Loucy (cell line): ENCODE results near the gene TSPO.

Source experiments
- H2AFZ ChIP-seq: fragments of 200-600 bp; sonication (generic); 2 replicates; pipeline ENCODE4 v1.6.0; 2016; ENCODE audit warnings: antibody characterized with exemption, mild to moderate bottlenecking, low read length, moderate library complexity
- H3F3A ChIP-seq: fragments of 200-600 bp; 2 replicates; pipeline ENCODE4 v1.6.0; 2016; ENCODE audit warnings: antibody characterized with exemption, low read depth, mild to moderate bottlenecking
- H3K27me3 ChIP-seq: fragments of 200-600 bp; sonication (generic); 2 replicates; pipeline ENCODE4 v1.6.1; 2014; ENCODE audit warnings: low read length, mild to moderate bottlenecking; ENCODE audit not compliant: insufficient read depth, poor library complexity, severe bottlenecking
- H3K36me3 ChIP-seq: fragments of 200-600 bp; sonication (generic); 2 replicates; pipeline ENCODE4 v1.6.1; 2016; ENCODE audit warnings: low read length; ENCODE audit not compliant: insufficient read depth
- H3K4me1 ChIP-seq: fragments of 200-600 bp; sonication (generic); 2 replicates; pipeline ENCODE4 v1.5.1; 2014; ENCODE audit warnings: low read length, mild to moderate bottlenecking; ENCODE audit not compliant: insufficient read depth, poor library complexity, severe bottlenecking
- H3K4me2 ChIP-seq: fragments of 200-600 bp; sonication (generic); 2 replicates; pipeline ENCODE4 v1.6.0; 2014; ENCODE audit warnings: antibody characterized with exemption, low read length, low read depth, mild to moderate bottlenecking; ENCODE audit not compliant: poor library complexity, severe bottlenecking
- H3K4me3 ChIP-seq: fragments of 200-600 bp; sonication (generic); 2 replicates; pipeline ENCODE4 v1.5.1; 2014; ENCODE audit warnings: low read length, mild to moderate bottlenecking, mixed read lengths; ENCODE audit not compliant: poor library complexity, severe bottlenecking
- H3K79me2 ChIP-seq: fragments of 200-600 bp; sonication (generic); 2 replicates; pipeline ENCODE4 v1.6.1; 2014; ENCODE audit warnings: low read length; ENCODE audit not compliant: insufficient read depth
- H3K9ac ChIP-seq: fragments of 200-600 bp; sonication (generic); 2 replicates; pipeline ENCODE4 v1.6.0; 2014; ENCODE audit warnings: mild to moderate bottlenecking, low read depth, low read length, moderate library complexity; ENCODE audit not compliant: poor library complexity, severe bottlenecking
- H3K9me2 ChIP-seq: fragments of 200-600 bp; sonication (generic); replicated peaks from 2 replicates; pipeline ENCODE4 v1.6.1; 2016; ENCODE audit warnings: low read depth, low read length, mixed read lengths
- H3K9me3 ChIP-seq: fragments of 200-600 bp; sonication (generic); 2 replicates; pipeline ENCODE4 v1.6.1; 2014; ENCODE audit warnings: mild to moderate bottlenecking, antibody characterized with exemption, low read length, low read depth; ENCODE audit not compliant: insufficient read depth
- H4K20me1 ChIP-seq: fragments of 200-600 bp; sonication (generic); 2 replicates; pipeline ENCODE4 v1.6.0; 2014; ENCODE audit warnings: antibody characterized with exemption, low read length, mild to moderate bottlenecking; ENCODE audit not compliant: insufficient read depth, poor library complexity, severe bottlenecking
- CTCF ChIP-seq: fragments of 200-600 bp; sonication (generic); conservative IDR thresholded peaks from 2 replicates; pipeline ENCODE4 v1.5.1; 2014; ENCODE audit warnings: mild to moderate bottlenecking, antibody characterized with exemption, low read length
- EZH2phosphoT487 ChIP-seq: fragments of 200-600 bp; IDR thresholded peaks from 2 replicates; pipeline ENCODE4 v1.6.1; 2018; ENCODE audit warnings: antibody characterized with exemption, mild to moderate bottlenecking, moderate library complexity, borderline replicate concordance

TSPO gene

GRCh38 chr22:43109511-43109910 is 41.8 kb upstream of the TSPO start:
- no peak overlapping the region for H3K4me2 ChIP-seq
- peaks cover 11% of the 10 kb centered on the region for H3K4me1 ChIP-seq
- H3K27me3 ChIP-seq = peaks cover 6% of the 10 kb centered on the region

DNA sequence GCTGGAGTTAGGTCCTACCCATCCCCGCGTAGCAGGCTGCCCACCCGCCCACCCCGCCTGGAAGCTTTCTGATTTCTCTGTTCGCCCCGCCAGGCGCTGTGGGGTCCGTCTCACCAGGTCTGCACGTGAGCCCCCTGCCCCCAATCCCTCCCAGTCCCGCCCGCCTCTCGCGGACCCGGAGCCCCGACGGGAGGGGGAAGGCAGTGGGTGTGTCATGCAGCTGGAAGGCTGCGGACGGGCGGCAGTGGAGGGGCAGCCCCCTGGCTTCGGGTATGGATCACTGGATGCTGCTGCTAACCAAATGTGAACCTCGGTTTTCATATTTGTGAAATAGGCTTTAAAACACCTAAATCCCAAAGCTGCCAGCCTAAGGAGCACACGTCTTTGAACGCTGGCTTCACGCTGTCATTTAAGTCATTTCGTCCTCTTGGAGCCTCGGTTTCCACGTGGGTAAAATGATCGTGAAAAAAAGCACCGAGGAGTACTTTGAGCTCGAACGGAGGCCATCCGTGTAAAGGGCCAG is 41.4 kb upstream of the TSPO start:
- Histone ChIP-seq H3K36me3 (no peaks in the 10 kb centered on the region), H3K27me3 (peaks cover 6% of the 10 kb centered on the region), H3K79me2 (no peaks in the 10 kb centered on the region), H3K4me3 (peak overlapping the region; percentile 78), H3F3A (no peaks in the 10 kb centered on the region), H3K9me3 (no peaks in the 10 kb centered on the region), H3K4me1 (peaks cover 11% of the 10 kb centered on the region), H4K20me1 (no peaks in the 10 kb centered on the region), H3K9me2 (no peaks in the 10 kb centered on the region), H3K4me2 (peak overlapping the region; percentile 84), H3K9ac (no peak overlapping the region), H2AFZ (peak overlapping the region; percentile 89; the same call in 1 of the 2 replicates)
- TF ChIP-seq EZH2phosphoT487 (no peak), CTCF (no peak)

More at GRCh38 chr22:43109511-43109910, 41.8 kb upstream of the TSPO start:
- Histone ChIP-seq H3K79me2 (no peaks in the 10 kb centered on the region), H3K36me3 (no peaks in the 10 kb centered on the region), H2AFZ (no peak overlapping the region), H4K20me1 (no peaks in the 10 kb centered on the region), H3K4me3 (no peak overlapping the region), H3K9ac (no peak overlapping the region), H3K9me3 (no peaks in the 10 kb centered on the region), H3K9me2 (no peaks in the 10 kb centered on the region), H3F3A (no peaks in the 10 kb centered on the region)
- TF ChIP-seq CTCF = no peak
- no peak for TF ChIP-seq EZH2phosphoT487

- no peaks in the 10 kb centered on the region for H4K20me1 ChIP-seq
- peaks cover 11% of the 10 kb centered on the region for H3K4me1 ChIP-seq
- no peaks in the 10 kb centered on the region for H3K9me2 ChIP-seq
- H3K4me3 ChIP-seq = peak within 1 kb of the TSS; percentile 78
- no peaks in the 10 kb centered on the region for H3K36me3 ChIP-seq
- H3K4me2 ChIP-seq = peak within 1 kb of the TSS; percentile 84
- H3K9me3 ChIP-seq = no peaks in the 10 kb centered on the region
- no peaks in the 10 kb centered on the region for H3F3A ChIP-seq
- peak within 1 kb of the TSS; percentile 55 for H3K9ac ChIP-seq
- peaks cover 6% of the 10 kb centered on the region for H3K27me3 ChIP-seq
- TF ChIP-seq EZH2phosphoT487 (no peak), CTCF (peak; percentile 40)
- no peaks in the 10 kb centered on the region for H3K79me2 ChIP-seq
- peak within 1 kb of the TSS; percentile 89 for H2AFZ ChIP-seq
Measured at GRCh38 chr22:43110444-43110926, 40.9 kb upstream of the TSPO start, which contains the start of gene BIK. TSS of gene BIK (plus strand) at chr22:43110750. CDS start at chr22:43124023, 13,273 bp downstream.
